GF-D8 (cell line): ENCODE measurements around the gene TANC1.
"Not testable (repeated sequence)": the region's sequence is repeated elsewhere in the genome, so short reads cannot be mapped to it uniquely, and the experiment has no call there.

Experiments used
- DNase-seq: peaks from one replicate; lab custom pipeline; 2025; lab: John Stamatoyannopoulos, UW

The TANC1 gene

DNA sequence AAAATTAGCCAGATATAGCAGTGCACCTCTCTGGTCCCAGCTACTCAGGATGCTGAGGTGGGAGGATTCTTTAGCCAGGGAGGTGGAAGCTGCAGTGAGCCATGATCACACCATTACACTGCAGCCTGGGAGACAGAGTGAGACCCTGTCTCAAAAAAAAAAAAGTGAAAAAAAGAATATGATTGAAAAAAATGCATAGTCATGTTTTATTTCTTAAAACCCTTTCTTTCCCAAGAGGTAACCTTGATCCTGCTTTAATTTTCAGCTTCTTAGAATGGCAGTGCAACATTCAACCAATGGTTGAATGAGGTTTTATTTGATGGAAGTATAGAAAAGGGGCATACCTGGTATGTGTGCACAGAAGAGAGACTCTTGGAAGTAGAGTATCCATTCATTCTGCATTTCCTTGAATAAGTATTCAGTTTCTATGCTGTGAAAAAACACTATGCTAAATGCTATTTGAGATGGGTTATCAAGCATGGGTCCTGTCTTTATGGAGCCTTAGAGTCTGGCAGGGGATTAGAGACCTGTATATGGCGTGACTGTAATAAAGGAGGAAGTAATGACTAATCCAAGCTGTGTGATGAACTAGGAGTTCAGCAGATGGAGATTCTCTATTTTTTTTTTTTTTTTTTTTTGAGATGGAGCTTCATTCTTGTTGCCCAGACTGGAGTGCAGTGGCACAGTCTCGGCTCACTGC is 171.8 kb downstream of the TANC1 start:
- no peak for DNase-seq

DNA sequence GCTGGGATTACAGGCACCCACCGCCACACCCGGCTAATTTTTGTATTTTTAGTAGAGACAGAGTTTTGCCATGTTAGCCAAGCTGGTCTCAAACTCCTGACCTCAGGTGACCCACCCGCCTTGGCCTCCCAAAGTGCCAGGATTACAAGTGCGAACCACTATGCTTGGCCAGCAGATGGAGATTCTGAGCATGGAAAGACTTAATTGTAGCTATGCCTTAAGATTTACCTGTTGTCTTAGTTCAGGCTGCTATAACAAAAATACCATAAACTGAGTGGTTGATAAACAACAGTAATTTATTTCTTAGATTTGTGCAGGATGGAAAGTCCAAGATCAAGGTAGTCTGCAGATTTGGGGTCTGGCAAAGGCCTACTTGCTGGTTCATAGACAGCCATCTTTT is 172.4 kb downstream of the TANC1 start:
- not testable (repeated sequence) for DNase-seq

DNA sequence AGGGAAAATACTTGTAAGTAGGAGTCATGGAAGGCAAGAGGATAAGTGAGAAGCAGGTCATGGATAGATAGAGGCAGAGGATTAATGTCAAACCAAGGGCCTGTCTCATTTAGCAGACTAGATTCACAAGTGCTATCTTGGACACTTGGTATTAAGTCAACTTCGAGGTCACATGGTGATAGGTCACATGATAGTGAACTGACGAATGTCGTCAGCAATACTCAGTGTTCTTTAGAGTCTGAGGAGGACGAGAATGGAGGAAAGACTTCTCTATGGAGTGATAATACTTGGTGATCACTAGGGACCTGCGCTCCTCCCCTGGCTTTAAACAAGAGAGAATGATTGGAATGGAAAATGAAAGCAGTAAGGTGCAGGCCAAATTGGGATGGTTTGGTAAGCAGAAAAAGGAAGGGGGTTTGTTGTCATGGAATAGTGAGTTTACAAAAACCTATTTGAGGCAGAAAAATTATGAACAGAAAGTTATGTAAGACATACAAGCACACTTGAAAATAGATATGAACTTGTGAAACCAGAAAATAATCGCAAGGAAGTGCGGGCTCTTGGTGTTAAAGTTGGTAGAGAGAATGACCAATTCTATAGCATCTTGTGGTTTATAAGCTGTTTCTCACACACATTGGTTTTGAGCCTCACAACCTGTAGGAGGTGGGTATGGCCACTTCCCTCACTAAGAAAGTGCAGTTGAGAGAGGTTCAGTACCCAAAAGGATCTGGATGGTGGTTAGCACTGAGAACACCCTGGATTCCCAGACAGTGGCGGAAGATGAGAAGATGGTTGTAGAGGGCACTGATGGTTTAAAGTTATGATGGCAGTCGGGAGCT is 176.6 kb downstream of the TANC1 start:
- DNase-seq, result no peak

DNA sequence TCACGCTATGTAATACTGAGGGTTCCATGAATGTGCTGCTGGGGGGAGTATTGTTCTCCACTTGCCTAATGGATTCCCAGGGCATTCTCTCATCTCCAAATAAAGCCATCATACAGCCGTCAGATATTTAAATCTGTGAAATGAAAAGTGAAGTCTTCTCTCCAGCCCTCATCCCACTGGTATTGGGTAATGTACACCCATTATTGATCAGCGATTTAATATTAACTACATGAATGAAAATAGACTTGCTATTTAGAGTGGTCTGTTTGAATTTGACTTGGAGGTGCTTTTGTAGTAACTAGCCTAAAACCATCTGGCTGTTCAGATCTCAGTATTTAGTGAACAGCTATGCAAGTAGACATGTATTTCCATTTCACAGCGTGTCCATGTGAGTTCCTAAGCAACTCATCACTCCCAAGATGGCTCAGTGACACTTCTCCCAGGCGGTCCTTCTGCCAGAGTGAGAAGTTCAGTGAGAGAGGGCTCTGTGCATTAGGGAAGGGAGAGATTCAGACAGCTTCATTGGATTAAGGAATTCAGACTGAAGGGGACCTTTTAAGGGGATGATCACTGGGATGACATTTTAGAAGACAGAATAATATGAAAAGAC is 177.4 kb downstream of the TANC1 start:
- DNase-seq, result no peak

DNA sequence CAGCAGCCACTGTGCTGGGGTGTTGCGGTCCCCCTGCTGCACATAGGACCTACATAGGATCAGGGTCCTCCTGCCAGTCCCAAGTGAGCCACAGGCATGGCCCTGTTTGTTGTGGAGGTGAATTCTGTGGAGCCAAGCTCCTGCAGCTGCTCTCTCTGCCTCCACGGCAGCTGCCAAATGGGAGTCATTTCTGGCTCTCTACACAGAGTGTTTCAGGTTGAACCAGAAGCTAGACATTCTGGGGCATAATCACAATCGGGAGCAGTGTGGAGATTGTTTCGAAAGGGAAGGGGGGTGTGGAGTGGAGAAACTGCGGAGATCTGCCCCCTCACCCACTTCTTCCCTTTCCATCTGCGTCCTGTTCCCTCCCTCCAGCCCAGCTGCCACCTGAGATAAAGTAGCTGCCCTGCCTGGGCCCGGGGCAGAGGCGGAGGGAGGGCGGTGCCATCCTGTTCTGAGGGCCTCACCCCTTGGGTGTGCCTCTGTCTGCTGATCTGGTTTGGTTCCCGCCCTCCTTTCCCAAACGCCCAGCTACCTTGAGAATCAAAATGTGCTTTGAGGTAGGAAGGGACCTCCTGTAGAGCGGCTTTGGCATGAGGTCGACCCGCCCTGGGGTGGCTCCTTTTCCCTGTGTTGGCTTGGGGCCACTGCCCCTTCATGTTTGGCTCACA is 178.7 kb downstream of the TANC1 start:
- no peak for DNase-seq

DNA sequence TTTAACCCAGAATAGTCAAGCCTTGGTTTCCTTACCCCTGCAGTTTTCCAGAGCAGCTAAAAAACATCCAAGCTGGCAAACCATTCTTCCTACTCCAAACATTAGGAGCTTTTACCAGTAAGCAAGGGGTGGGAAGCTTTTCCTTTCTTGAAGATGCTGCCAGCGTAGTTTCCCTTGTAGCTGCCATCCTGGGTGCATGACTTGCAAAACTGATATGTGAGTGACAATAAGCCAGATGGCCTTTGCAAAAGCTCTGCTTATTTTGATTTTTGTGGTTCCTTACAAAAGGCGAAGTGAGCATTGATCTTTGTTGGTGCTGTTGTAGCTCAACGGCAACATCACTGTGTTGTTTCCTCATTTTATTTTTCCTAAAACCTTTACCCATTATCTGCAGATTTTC is 179.2 kb downstream of the TANC1 start:
- DNase-seq, result no peak

DNA sequence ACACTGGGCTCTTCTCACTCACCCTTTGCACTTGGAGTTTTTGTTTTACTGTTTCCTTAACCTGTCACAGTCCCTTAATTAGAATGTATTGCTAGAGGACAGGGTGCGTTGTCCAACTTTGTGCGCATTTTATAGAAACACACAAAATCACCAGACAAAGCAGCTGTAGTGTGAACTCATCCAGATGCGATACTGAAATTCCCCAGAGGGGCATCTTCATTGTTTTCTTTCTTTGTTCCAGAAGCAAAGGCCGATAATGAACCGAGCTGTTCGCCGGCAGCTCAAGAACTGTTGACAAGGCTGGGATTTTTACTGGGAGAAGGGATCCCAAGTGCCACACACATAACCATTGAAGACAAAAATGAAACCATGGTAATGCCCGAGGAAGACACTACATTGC is 180.5 kb downstream of the TANC1 start:
- no peak for DNase-seq

DNA sequence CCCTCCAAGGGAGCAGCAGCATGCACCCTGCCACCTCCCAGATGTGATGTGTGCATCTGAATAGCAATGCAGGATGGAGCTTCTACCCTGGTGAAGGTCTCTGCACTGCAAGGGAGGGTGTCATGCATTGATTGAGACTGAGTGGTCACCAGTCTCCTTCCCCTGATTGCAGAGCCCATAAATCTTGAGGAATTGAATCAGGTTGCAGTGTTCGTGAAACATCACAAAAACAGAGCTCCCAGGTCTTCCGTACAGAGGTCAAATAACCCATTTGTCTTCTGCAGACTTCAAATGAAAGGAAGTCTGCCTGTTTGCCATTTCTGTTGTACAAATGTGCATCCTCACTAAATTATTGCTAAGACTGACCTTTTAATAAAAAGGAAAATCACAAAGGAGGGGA is 181.3 kb downstream of the TANC1 start:
- no peak for DNase-seq

DNA sequence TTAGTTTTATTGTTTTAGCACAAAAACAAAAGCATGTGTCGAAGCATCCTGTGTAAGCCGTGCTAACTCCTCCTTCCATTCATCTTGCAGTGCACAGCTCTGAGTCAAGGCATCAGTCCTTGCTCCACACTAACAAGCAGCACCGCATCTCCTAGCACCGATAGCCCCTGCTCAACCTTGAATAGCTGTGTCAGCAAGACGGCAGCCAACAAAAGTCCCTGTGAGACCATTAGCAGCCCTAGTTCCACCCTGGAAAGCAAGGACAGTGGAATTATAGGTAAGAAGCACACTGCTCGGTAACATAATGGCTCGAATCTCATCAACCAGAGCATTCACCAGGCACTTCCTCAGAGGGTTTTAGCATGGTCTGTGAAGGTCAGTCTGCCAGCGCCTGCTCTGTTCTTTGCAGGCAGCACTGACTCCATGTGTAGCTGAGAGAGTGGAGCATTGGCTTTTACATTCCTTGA is 181.9 kb downstream of the TANC1 start:
- no peak for DNase-seq

DNA sequence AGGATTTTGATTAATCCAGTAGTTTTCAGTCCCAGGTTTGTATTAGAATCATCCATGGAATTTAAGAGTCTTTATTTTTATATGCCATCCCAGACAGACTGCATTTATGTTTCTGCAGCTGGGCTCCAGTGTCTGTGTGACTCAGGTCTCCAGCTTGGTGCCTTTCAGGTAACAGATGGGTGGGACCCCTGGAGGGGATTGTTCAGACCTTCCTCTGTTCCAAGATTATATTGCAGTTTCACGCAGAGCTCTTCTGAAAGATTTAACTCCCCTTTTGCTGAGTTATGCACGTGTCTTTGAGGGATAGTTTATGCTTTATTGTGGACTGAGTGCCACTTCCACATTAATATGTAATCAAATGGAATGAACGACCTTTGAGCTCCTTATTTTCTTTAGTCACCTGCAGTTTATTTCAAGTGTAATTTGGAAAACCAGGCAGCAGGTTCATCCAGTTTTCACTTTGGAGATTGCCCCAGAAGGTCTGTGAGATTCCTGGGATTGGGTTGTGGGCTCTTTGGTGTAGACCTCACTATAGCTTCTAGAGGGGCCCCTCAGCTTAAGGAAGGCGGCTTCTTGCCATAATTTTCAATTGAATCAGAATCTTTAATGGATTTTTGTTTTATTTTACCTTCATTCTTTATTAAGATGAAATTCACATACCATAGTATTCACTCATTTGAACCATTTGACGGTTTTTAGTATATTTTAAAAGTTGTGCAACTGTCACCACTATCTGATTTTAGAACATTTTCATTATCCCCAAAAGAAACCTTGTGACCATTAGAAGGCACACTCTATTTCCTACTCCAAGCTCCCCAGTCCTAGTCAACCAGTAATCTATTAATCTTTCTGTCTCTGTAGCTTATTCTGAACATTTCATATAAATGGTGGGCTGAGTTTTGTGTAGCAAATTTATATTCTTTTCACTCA is 183.0 kb downstream of the TANC1 start:
- DNase-seq, result no peak

DNA sequence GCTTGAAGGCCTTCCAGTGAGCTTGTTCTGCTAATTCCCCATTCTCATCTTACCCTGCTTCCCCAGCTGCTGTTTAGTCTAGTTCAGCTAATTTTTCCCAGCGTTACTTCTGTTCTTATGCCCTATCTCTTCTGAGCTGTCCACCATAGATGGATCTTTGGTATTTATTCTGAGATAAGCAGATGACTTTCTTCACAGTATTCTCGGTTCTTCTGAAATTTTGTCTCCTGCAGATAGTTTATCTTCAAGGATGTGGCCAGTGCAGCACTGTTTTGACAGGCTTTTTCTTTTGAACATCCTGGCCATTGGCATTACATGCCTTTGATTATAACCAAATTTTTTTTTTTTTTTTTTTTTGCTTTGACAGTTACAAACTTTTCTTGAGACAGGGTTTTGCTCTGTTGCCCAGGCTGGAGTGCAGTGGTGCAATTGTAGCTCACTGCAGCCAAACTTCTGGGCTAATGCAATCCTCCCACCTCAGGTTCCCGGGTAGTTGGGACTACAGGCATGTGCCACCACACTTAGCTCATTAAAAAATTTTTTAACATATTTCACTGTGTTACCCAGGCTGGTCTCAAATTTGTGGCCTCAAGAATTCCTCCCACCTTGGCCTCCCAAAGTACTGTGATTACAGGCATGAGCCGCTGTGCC is 183.8 kb downstream of the TANC1 start:
- DNase-seq, result no peak

DNA sequence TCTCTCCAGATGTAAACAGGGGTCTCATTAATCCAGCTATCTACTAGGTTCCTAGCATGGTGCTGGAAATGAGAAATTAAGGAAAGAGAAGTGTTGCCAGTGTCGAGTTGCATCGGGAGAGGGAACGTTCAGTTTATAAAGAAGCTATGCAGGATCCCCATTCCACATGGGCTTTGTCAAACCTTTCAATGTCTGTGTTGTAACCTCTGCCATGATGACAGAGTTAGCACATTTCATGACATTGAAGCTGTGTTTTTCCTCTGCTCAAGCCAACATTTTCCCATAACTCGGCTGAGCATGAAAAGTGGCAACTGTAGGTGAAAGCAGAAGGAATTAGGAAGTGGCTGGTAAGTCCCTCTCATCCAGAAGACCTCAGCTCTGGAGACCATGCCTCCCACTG is 184.6 kb downstream of the TANC1 start:
- no peak for DNase-seq

DNA sequence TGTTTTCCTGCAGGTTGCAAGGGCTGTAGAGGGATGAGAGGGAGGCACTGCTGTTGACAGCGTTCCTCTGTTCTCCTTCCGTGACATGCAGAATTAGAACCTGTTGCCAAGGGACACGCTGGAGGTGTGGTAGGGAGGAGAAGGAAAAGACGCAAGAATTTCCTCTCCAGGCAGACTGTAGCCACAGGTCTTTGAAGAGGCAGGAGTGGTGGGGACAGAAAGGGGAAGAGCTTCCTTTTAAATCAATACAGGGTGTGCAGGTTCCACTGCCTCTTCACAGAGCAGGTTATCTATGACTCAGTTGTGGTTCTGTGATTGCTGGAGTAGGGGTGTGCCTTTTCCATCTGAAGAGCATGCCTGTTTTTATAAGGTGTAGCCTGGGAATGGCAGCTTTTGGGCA is 185.0 kb downstream of the TANC1 start:
- no peak for DNase-seq

DNA sequence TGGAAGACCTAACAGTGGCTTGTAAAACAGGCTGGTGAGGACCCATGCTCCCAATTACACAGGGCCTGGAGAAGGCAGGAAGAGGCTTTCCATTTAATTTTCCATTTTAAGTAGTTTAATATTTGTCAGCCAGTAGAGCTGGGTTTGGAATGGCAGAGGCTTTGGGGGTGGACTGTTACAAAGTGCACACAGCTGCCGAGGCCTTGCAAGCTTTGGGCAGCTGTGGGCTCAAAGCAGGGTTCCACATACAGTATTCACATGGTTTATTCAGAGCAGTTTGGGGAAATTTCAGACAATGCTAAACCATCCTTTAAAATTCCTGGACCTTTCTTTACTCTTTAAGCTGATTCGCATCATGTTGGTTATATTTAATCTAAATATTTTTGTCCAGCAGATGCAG is 185.5 kb downstream of the TANC1 start:
- no peak for DNase-seq

DNA sequence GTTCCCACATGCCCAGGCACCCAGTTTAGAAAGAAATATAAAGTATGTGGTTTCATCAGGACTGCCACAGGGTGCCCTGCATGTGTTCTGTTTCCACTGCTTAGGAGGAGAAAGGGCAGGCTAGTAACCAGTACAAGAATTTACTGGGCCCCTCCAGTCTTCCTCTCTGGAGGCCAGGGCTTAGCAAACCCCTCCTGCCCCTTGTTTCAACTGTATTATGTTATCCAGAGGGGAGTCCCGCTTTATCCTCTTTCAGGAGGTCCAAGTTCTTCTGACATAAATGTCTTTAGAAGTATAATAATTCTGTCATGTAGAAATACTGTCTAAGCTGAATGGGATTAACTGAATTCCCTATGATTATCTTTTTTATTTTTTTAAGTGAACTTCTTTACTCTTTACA is 185.9 kb downstream of the TANC1 start:
- no peak for DNase-seq

DNA sequence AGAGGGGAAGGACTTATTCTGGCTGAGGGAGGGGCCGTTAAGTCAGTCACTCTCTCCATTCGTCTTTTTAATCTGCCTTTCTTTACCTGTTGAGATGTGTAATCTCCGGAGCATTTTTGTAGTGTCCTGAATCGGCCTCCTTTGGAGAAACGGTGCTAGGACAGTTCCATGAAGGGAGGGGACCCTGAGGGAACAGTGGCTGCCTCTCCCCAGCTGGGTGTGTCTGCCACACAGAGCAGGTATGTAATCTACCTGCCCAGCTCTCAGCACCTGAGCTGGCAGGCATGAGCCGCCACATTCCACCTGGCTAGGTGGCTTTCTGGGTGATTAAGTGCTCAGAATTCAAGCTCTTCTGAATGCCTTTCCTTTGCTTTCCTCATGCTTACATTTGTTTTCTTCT is 186.9 kb downstream of the TANC1 start:
- DNase-seq, result no peak

DNA sequence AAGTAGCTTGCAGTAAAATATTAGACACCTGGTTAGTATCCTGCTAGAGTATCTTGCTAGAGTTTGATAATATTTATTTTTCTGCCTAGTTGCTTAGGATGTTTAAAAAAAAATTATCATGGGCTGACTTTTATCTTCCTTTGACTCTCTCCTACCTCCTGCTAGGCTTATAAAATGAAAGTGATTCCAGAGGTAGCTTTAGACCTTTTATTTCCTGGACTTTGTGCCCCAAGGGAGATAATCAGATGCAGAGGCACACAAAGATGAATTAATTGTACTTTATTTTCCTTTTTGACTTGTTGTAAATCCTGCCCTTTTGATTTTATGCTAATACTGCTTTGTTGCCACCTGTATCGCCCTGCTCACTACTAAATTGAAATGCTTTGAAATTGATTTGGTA is 187.4 kb downstream of the TANC1 start:
- DNase-seq, result no peak

DNA sequence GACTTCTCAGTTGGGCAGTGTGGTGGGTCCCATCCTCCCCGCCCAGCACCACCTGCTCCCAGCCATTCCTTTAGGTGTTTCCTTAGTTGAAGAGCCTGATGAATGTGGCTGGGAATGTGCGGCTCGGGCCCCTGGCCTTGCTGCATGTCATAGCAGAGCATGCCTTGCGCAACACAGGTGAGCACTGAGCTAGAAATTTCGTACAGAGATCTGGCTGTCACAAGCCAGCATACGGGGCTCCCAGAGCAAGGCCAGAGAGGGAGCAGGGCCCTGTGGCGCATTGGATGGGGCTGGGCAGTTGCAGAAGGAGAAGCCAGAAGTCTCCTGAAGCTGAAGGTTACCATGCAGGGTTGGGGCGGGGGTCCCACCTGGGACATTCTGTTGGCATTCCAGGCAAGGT is 188.4 kb downstream of the TANC1 start:
- DNase-seq, result no peak

DNA sequence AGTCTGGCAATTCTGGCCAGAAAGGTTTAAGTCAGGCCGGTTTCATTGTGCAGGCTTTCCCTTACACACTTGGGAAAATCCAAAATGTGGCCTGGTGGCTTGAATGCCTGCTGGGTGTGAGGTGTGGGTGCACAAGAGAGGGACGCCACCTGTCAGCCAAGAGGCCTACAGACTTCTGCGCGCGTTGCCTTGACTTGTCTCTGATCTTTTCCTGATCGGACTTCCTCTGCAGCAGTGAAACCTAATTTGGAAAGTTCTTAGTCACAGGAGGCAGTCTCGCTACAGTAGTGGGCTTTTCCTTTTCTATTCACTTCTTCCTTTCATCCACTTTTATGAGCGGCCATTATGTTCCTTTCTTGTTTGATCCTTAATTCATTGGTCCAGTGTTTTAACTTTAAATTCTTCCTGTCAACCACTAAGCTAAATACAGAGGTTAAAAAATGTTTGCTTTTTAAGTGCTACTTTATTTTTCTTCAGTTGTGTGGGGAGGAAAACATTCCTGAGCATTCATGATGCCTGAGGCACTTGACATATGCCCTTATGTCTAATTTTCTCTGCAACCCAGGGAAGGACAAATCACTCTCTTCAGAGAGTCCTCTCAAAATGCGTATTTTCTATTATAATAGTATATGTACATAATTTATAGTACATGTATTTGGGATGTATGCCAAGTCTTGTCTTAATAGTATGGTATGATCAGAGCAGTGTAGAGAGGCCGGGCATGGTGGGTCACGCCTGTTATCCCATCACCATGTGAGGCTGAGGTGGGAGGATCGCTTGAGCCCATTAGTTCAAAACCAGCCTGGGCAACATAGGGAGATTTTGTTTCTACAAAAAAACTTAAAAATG is 189.1 kb downstream of the TANC1 start:
- no peak for DNase-seq

DNA sequence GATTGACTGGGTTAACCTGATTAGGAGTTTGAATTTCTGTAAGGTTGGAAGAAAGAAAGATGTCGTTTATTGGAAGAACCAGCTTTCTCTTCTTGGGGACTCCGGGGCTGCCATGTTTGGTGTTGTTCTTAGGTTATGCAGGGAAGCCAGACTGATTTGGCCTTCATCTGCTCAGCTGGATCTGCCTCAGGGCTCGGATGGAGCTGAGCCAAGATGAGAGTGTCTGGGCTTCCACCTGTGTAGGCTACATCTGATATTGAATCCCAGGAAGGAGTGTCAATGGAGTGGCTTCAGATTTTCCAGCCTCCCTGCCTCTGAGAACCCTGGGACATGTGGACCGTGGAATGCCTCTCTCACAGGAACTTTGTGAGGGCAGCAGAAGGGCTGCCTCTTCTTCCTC is 192.0 kb downstream of the TANC1 start:
- no peak for DNase-seq
